ENCODE measurements around the gene N4BP2L1.

- no peak for TF ChIP-seq POLR2A (IDR thresholded peaks at IDR 0.05)
- no peak for TF ChIP-seq CTCF (IDR thresholded peaks at IDR 0.05)
These were observed 43.4 kb upstream of the N4BP2L1 start for GRCh38 chr13:32471187-32471922.
